ENCODE data around the gene ADAM10.

Gene ADAM10

DNA sequence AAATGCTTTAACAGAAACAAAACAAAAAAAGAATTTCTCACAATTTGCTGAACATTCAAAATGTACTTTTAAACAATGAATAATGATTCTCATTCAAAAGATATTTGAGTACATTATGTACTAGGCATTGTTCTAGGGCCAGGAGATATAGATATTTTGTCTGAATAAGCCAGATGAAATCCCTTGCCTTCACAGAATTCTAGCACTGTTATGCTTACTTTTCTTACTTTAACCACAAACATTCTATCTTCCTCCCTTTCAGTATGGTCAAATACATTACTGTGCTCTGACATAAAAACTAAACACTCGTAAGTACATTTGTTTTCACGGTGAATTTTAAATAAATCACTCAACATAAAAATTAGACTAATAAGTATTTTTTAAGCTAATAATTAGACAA lies 116.7 kb downstream of the ADAM10 start:
- H3K4me3 ChIP-seq (ENCODE audit: low read depth in 1 of 2, low read length in 1 of 2): no peak overlapping the region
- TF ChIP-seq, protein P1, sequence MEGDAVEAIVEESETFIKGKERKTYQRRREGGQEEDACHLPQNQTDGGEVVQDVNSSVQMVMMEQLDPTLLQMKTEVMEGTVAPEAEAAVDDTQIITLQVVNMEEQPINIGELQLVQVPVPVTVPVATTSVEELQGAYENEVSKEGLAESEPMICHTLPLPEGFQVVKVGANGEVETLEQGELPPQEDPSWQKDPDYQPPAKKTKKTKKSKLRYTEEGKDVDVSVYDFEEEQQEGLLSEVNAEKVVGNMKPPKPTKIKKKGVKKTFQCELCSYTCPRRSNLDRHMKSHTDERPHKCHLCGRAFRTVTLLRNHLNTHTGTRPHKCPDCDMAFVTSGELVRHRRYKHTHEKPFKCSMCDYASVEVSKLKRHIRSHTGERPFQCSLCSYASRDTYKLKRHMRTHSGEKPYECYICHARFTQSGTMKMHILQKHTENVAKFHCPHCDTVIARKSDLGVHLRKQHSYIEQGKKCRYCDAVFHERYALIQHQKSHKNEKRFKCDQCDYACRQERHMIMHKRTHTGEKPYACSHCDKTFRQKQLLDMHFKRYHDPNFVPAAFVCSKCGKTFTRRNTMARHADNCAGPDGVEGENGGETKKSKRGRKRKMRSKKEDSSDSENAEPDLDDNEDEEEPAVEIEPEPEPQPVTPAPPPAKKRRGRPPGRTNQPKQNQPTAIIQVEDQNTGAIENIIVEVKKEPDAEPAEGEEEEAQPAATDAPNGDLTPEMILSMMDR (IDR thresholded peaks at IDR 0.05): no peak
- H3K27me3 ChIP-seq: no peaks in the 10 kb centered on the region
- H3K9me3 ChIP-seq: no peaks in the 10 kb centered on the region
- H3K27ac ChIP-seq: no peak overlapping the region
- H3K4me1 ChIP-seq (ENCODE audit: control insufficient read depth in 1 of 2, insufficient read depth in 1 of 2, low read depth in 1 of 2, low read length in 1 of 2): peaks cover 11 to 18% of the 10 kb centered on the region in 2 experiments
- H3K36me3 ChIP-seq: peaks cover 32% of the 10 kb centered on the region

DNA sequence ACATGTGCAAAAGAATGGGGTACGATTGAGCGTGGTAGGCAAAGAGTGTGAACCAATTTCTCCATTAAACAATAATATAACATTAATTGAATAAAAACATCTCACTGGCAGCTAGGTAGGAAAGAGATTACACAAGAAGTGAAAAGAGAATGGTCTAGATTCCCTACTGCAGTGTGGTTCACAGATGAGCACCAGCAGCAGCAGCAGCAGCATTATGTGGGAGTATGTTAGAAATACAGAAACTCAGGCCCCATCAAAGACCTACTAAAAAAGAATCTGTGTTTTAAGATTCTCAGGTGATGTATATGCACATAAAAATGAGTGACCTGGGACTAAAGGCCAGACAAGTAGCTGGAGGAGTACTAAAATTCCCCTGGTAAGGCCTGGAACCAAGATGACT lies 118.2 kb downstream of the ADAM10 start:
- TF ChIP-seq, protein P1 (IDR thresholded peaks at IDR 0.05): no peak
- H3K9me3 ChIP-seq: no peaks in the 10 kb centered on the region
- H3K36me3 ChIP-seq: peaks cover 41% of the 10 kb centered on the region
- no peak overlapping the region for H3K4me3 ChIP-seq (ENCODE audit: low read depth in 1 of 2, low read length in 1 of 2)
- peaks cover 11 to 20% of the 10 kb centered on the region in 2 experiments for H3K4me1 ChIP-seq (ENCODE audit: control insufficient read depth in 1 of 2, insufficient read depth in 1 of 2, low read depth in 1 of 2, low read length in 1 of 2)
- H3K27ac ChIP-seq: no peak overlapping the region
- no peaks in the 10 kb centered on the region for H3K27me3 ChIP-seq

DNA sequence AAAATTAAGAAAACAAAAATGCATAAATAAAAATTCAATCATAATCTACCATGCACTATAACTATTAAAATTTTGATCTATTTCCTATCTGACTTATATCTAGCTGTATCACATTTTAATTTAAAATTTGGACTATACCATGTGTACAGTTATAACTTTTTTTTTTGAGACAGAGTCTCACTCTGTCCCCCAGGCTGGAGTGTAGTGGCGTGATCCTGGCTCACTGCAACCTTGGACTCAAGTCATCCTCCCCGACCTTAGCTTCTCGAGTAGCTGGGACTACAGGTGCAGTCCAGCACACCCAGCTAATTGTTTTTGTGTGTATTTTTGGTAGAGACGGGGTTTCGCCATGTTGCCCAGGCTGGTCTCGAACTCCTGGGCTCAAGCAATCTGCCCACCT lies 119.9 kb downstream of the ADAM10 start:
- TF ChIP-seq, protein P1 (IDR thresholded peaks at IDR 0.05): no peak
- Histone ChIP-seq H3K27me3 (no peaks in the 10 kb centered on the region), H3K36me3 (peaks cover 45% of the 10 kb centered on the region), H3K9me3 (no peaks in the 10 kb centered on the region), H3K4me1 (ENCODE audit: control insufficient read depth in 1 of 2, insufficient read depth in 1 of 2, low read depth in 1 of 2, low read length in 1 of 2) (peaks cover 11 to 18% of the 10 kb centered on the region in 2 experiments), H3K4me3 (ENCODE audit: low read depth in 1 of 2, low read length in 1 of 2) (no peak overlapping the region), H3K27ac (peak overlapping the region; percentile 73)

DNA sequence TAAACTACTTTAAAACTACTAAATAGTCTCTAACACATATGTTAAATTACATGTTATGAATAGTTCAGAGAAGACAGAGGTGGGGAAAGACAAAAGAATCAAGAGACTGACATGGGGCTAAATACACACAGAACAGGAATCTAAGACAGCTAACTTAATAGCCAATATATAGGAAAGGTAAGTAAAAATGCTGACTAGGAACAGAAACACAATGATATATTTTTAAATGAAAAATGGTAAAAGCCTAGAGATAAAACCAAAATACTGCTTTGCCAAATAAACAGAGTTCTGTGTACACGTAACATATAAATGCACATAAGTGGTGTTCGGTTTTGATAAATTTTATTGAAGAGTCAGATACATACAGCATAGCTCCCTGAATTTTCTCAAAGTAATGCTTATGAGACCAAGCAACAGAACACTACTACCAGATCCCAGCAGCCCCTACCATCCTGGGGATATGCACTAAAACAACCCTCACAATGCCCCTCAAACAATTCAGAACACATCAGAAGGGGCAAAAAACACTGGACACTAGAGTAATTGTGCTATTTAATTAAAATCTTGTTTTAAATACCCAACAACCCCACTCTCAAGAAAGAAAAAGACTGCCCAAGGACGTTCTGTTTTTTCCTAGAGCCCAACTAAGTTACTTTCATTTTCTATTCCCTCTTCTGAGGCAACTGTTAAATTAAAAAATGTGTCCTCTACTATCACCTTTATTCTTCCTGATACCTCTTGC lies 121.1 kb downstream of the ADAM10 start:
- Histone ChIP-seq H3K27me3 (no peaks in the 10 kb centered on the region), H3K36me3 (peaks cover 45% of the 10 kb centered on the region), H3K4me3 (ENCODE audit: low read depth in 1 of 2, low read length in 1 of 2) (peak overlapping the region in 1 of 2 experiments; percentile 0), H3K4me1 (ENCODE audit: control insufficient read depth in 1 of 2, insufficient read depth in 1 of 2, low read depth in 1 of 2, low read length in 1 of 2) (peaks cover 11 to 18% of the 10 kb centered on the region in 2 experiments), H3K9me3 (no peaks in the 10 kb centered on the region), H3K27ac (peak overlapping the region; percentile 73)
- TF ChIP-seq, protein P1 (IDR thresholded peaks at IDR 0.05): no peak

DNA sequence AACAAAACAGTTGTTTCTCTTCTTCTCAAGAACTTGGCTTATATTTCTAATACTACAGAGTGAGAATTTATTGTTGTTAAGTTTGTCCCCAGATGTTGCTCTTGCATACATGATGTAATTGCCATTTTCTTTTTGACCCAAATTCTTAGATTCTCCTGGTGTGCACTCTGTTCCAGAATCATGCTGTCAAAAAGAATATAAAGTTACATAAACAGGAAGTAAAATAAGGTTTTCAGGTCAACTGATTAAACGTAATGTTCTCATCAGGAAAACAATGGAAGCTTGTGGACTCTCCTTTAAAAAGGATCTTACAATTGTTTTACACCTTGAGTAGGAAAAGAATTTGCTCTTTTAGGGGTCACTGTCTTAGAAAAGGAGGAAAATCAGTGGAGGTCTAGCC lies 121.8 kb downstream of the ADAM10 start:
- peaks cover 40% of the 10 kb centered on the region for H3K36me3 ChIP-seq
- H3K27ac ChIP-seq: peak overlapping the region; percentile 73
- H3K4me3 ChIP-seq (ENCODE audit: low read depth in 1 of 2, low read length in 1 of 2): no peak overlapping the region
- peaks cover 11 to 18% of the 10 kb centered on the region in 2 experiments for H3K4me1 ChIP-seq (ENCODE audit: control insufficient read depth in 1 of 2, insufficient read depth in 1 of 2, low read depth in 1 of 2, low read length in 1 of 2)
- no peaks in the 10 kb centered on the region for H3K9me3 ChIP-seq
- TF ChIP-seq, protein P1 (IDR thresholded peaks at IDR 0.05): no peak
- no peaks in the 10 kb centered on the region for H3K27me3 ChIP-seq

All from neutrophil (primary cell).